Ureter (tissue), 1 donor: ENCODE results near the gene UAP1L1. TPM values are rescaled to one million over a fixed set of nuclear protein-coding genes. Genes with fewer than 3 reads are reported as not detected.
"Not testable (repeated sequence)": the region's sequence is repeated elsewhere in the genome, so short reads cannot be mapped to it uniquely, and the experiment has no call there.

Experiments used
- DNase-seq: peaks from one replicate; pipeline ENCODE4 v3.0.0-alpha.2; 2020; ENCODE audit warnings: low spot score
- total RNA-seq: library from RNA; stranded (reverse); gene quantifications from one replicate; pipeline ENCODE4 v1.2.4, GENCODE V29; 2023
- donor health status: DM: yes; HTN: yes; CAD: no.

The UAP1L1 gene
- total RNA-seq, 1 donor from 2014 or later: 12.7 TPM

- no peak for DNase-seq
These were observed 20.4 kb upstream of the UAP1L1 start for GRCh38 chr9:137056739-137057415.

- DNase-seq: no peak
These were observed 19.8 kb upstream of the UAP1L1 start for GRCh38 chr9:137057545-137057944.

GRCh38 chr9:137058521-137059234 lies 18.6 kb upstream of the UAP1L1 start:
- DNase-seq: no peak

GRCh38 chr9:137062384-137062783 lies 14.9 kb upstream of the UAP1L1 start:
- DNase-seq: no peak

- DNase-seq: not testable (repeated sequence)
These were observed 14.5 kb upstream of the UAP1L1 start for GRCh38 chr9:137062798-137063197.

GRCh38 chr9:137063311-137064026 lies 13.8 kb upstream of the UAP1L1 start:
- no peak for DNase-seq

DNA sequence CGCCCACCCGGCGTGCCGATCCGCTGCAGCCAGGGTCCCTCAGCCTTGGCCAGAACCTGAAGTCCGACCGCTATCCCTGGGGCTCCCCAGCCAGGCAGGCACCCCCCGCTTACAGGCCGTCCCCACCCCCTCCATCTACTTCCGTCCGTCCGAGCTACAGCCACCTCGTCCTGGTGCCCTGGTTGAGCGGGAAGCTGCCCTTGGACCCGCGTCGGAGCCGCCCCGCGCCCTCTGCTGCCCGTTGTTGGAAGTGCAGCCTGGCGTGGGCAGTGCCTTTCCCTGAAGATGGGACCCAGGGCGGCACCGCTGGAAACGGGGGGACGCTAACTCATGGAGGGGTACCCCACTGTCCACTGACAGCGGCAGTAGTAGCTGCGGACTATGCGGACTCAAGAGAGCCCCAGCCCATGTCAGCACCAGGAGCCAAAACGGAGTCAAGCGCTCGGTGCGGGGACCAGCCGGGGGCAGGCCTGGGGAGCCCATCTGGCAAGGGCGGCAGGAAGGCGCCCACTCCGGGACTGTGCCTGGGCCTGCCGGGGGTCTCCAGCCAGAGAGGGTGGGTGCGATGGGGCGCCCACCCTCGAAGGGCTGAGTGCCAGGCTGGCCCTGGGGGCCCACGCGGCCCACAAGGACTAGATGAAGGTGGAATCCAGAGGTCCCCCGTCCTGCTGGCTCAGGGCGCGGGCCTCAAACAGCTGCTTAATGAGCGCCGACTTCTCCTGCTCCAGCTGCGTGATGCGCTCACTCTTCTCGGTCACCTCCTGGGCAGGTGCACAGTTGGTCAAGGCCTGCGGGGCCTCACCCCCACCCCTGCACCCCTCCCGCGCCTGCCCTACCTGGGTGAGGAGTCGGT lies 13.1 kb upstream of the UAP1L1 start:
- no peak for DNase-seq

- no peak for DNase-seq
These were observed 12.5 kb upstream of the UAP1L1 start for GRCh38 chr9:137064880-137065164.

DNA sequence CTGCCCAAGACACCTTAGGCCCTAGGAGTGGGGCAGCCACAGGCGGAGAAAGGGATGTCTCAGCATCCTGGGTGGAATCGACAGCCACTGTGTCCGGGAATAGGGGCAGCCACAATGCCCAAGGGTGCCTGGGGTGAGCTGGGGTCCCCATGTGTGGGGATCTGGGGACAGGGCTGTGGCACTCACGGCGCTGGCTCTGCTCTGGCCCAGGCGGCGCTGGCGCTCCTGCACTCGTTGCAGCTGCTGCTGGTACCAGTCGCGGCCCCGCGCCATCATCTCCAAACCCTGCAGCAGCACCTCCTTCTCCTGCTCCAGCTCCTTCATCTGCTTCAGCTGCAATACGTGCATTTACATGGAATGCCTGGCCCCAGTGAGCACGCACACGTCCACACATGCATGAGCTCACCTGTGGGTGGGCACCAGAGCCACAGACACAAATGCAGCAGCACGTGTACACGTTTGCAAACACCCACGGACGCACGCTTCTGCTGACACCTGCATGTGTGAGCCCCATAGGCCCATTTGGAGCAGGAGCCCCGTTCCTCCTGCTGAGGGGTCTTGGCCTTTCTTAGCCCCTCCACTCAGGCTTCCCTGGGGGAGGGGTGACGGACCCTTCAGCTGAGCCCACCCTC lies 11.9 kb upstream of the UAP1L1 start:
- DNase-seq: no peak

DNA sequence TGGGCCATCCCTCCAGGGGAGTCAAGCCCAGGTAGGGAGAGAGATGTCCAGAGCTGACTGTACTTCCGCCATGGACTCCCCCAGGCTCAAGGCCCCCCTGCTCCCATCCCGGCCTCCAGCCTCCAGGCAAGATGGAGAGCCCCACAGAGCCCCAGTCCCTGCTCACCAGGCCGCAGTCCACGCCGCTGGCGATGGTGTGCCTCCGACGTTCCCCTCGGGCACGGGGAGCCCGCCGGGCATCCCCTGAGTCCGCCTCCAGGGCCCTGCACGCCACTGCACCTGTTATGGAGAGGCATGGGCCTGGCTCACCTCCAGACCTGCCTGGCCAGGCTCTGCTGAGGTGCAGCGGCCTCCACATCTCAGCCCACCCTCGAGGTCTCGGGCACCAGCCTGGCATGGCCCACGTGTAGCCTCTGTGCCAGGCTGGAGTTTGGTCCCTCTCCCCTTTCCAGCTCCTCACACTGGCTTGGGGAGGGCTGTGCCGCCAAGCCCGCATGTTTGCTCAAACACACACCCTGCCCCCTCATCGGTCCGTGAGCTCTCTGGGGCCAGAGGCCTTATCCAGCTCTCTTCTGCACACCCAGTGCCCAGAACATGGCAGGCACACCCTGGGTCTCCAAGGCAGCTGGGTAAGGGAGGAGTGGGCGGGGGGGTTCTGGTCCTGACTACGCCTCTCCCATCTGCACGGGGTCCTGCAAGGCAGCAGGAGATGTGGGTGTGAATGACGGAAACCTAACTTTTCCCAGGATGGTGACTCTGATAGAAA lies 11.0 kb upstream of the UAP1L1 start:
- no peak for DNase-seq

- DNase-seq: peak; percentile 87
These were observed 9.3 kb upstream of the UAP1L1 start for GRCh38 chr9:137067860-137068538.

- DNase-seq: no peak
These were observed 8.5 kb upstream of the UAP1L1 start for GRCh38 chr9:137068539-137069507.

DNA sequence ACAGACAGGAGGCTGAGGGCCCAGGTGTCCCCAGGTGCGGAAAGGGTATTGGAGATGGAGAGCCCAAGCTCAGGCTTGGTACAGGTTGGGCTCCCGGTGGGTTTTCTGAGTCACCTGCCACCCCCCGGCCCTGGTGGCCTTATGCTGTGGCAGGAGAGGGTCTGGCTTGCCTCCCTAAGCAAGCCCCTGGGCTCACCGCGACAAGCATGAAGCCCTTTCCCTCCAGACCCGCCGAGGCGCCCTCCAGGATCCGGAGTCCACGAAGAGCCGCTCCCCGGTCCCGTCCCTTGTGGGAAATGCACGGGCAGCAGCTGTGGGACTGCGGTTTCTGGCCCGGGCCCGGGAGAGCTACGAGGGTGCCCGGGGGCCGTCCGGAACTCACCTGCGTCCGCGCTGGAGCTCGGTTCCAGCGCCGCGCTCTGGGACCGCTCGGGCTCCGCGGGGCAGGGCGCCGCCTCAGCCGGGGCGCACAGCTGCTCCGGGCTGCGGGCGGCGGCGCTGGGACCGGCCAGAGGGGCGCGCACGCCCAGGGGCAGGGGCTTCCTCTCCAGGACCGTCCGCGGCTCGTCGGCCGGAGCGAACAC lies 7.7 kb upstream of the UAP1L1 start:
- no peak for DNase-seq

GRCh38 chr9:137070201-137070905 lies 7.0 kb upstream of the UAP1L1 start, which contains the start of gene SAPCD2:
SAPCD2 (minus strand) TSS chr9:137070557; CDS start chr9:137070460, 97 bp downstream.
- peak; percentile 88 for DNase-seq

- no peak for DNase-seq
These were observed 6.4 kb upstream of the UAP1L1 start for GRCh38 chr9:137070906-137071275.

GRCh38 chr9:137071282-137071681 lies 6.0 kb upstream of the UAP1L1 start:
- no peak for DNase-seq

DNA sequence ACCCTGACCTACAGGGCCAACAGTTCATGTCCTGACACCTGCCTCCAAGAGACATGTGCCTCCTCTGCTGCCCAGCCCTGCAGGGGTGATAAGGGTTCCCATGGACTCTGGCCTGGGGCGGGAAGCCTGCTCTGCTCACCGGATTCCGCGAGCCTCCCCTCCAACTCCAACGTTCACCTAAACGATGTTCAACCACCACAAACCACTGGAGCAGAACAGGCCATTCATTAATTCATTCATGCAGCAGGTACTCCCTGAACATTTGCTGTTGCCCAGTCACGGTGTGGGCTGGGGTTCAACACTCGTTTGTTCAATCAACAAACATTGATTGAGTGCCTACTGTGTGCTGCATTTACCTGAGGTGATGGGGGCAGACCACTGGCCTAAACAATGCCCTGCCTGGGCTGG lies 3.3 kb upstream of the UAP1L1 start:
- DNase-seq: no peak
